WTC11 (cell line): Measurements from ENCODE around the gene HBG1. TPM values are rescaled to one million over a fixed set of nuclear protein-coding genes. Genes with fewer than 3 reads are reported as not detected.

ENCODE experiments used
- ATAC-seq: fragments of 200-7000 bp; cut with Tn5 transposase; 2 replicates; pipeline ENCODE4 v1.10.0; 2021; ENCODE audit warnings: mild to moderate bottlenecking, moderate library complexity
- CTCF ChIA-PET: fragments of 300-600 bp; sonication (Branson Sonifier 250); formaldehyde crosslinking; loops from one replicate; lab custom pipeline; 2021; ENCODE audit warnings: antibody characterized with exemption; lab: Charles Lee
- POLR2A ChIA-PET: fragments of 350-600 bp; sonication (Branson Sonifier 250); formaldehyde crosslinking; loops from one replicate; lab custom pipeline; 2021; ENCODE audit warnings: antibody characterized with exemption; lab: Charles Lee
- DNase-seq: peaks from one replicate; pipeline ENCODE4 v3.0.0; 2021; ENCODE audit warnings: low spot score
- H3K27ac Mint-ChIP-seq: 2 replicates; pipeline ENCODE4 v1.8.0; 2021; ENCODE audit warnings: mixed read lengths
- H3K27me3 Mint-ChIP-seq: 2 replicates; pipeline ENCODE4 v1.8.0; 2021; ENCODE audit warnings: low read depth, mild to moderate bottlenecking, moderate library complexity, mixed read lengths
- H3K36me3 Mint-ChIP-seq: 2 replicates; pipeline ENCODE4 v1.8.0; 2021; ENCODE audit warnings: mixed read lengths
- H3K4me1 Mint-ChIP-seq: 2 replicates; pipeline ENCODE4 v1.8.0; 2022; ENCODE audit warnings: mixed read lengths
- H3K4me3 Mint-ChIP-seq: 2 replicates; pipeline ENCODE4 v1.8.0; 2021; ENCODE audit warnings: mild to moderate bottlenecking, moderate library complexity, mixed read lengths
- H3K9me3 Mint-ChIP-seq: 2 replicates; pipeline ENCODE4 v1.8.0; 2021; ENCODE audit warnings: mixed read lengths
- CREB1 ChIP-seq: sonication (generic); formaldehyde crosslinking; IDR thresholded peaks from 2 replicates; pipeline ENCODE4 v1.8.0; 2023; ENCODE audit warnings: mild to moderate bottlenecking, missing genetic modification reagents
- EMX1 ChIP-seq: fragments of 250-450 bp; sonication (Bioruptor Pico); IDR thresholded peaks from 2 replicates; pipeline ENCODE4 v1.8.0; 2021; ENCODE audit warnings: mild to moderate bottlenecking
- ESRRA ChIP-seq: sonication (generic); formaldehyde crosslinking; IDR thresholded peaks from 2 replicates; pipeline ENCODE4 v1.8.1; 2022; ENCODE audit warnings: mild to moderate bottlenecking, missing genetic modification reagents, borderline replicate concordance
- GRHL2 ChIP-seq: fragments of 250-450 bp; sonication (Bioruptor Pico); IDR thresholded peaks from 2 replicates; pipeline ENCODE4 v1.8.0; 2022; ENCODE audit warnings: mild to moderate bottlenecking, moderate library complexity; ENCODE audit not compliant: insufficient replicate concordance, severe bottlenecking
- NFYB ChIP-seq: sonication (generic); formaldehyde crosslinking; conservative IDR thresholded peaks from 2 replicates; pipeline ENCODE4 v1.8.0; 2022; ENCODE audit warnings: low read depth, missing genetic modification reagents
- NR1H2 ChIP-seq: sonication (generic); formaldehyde crosslinking; IDR thresholded peaks from 2 replicates; pipeline ENCODE4 v1.9.0; 2021; ENCODE audit warnings: mild to moderate bottlenecking, moderate library complexity, missing genetic modification reagents
- SMAD4 ChIP-seq: sonication (generic); formaldehyde crosslinking; IDR thresholded peaks from 2 replicates; pipeline ENCODE4 v1.8.0; 2022; ENCODE audit warnings: mild to moderate bottlenecking, missing genetic modification reagents
- TEAD1 ChIP-seq: sonication (generic); formaldehyde crosslinking; IDR thresholded peaks from 2 replicates; pipeline ENCODE4 v1.8.0; 2022; ENCODE audit warnings: mild to moderate bottlenecking, missing genetic modification reagents
- TEAD4 ChIP-seq: sonication (generic); formaldehyde crosslinking; IDR thresholded peaks from 2 replicates; pipeline ENCODE4 v1.8.0; 2022; ENCODE audit warnings: mild to moderate bottlenecking, missing genetic modification reagents
- TP53 ChIP-seq: sonication (generic); formaldehyde crosslinking; IDR thresholded peaks from 2 replicates; pipeline ENCODE4 v1.8.1; 2023; ENCODE audit warnings: mild to moderate bottlenecking, missing genetic modification reagents
- ZNF263 ChIP-seq: sonication (generic); formaldehyde crosslinking; IDR thresholded peaks from 2 replicates; pipeline ENCODE4 v1.8.1; 2022; ENCODE audit warnings: low read depth, mild to moderate bottlenecking, moderate library complexity, missing genetic modification reagents
- ZNF396 ChIP-seq: fragments of 250-450 bp; sonication (Bioruptor Pico); IDR thresholded peaks from 2 replicates; pipeline ENCODE4 v1.8.0; 2021; ENCODE audit warnings: mild to moderate bottlenecking, moderate library complexity, borderline replicate concordance
- ZNF423 ChIP-seq: fragments of 250-450 bp; sonication (Bioruptor Pico); IDR thresholded peaks from 2 replicates; pipeline ENCODE4 v2.1.2; 2022; ENCODE audit warnings: mild to moderate bottlenecking, moderate library complexity
- total RNA-seq: library from RNA; stranded (reverse); gene quantifications from 3 replicates; pipeline ENCODE4 v1.2.3, GENCODE V29; 2021
- TF ChIP-seq, protein P1 (sequence below): fragments of 250-450 bp; sonication (Bioruptor Pico); IDR thresholded peaks from 2 replicates; pipeline ENCODE4 v1.8.0; 2021; ENCODE audit warnings: mild to moderate bottlenecking
- TF ChIP-seq, protein P2 (sequence below): fragments of 200-600 bp; IDR thresholded peaks from 2 replicates; pipeline ENCODE4 v1.8.0; 2022; ENCODE audit warnings: antibody characterized with exemption
- TF ChIP-seq, protein P3 (sequence below): sonication (generic); formaldehyde crosslinking; IDR thresholded peaks from 2 replicates; pipeline ENCODE4 v1.8.1; 2022; ENCODE audit warnings: low read depth, missing genetic modification reagents, borderline replicate concordance
- TF ChIP-seq, protein P4 (sequence below): sonication (generic); formaldehyde crosslinking; IDR thresholded peaks from 2 replicates; pipeline ENCODE4 v1.8.1; 2022; ENCODE audit warnings: mild to moderate bottlenecking, moderate library complexity, missing genetic modification reagents
- TF ChIP-seq, protein P5 (sequence below): sonication (generic); formaldehyde crosslinking; IDR thresholded peaks from 2 replicates; pipeline ENCODE4 v1.8.1; 2023; ENCODE audit warnings: mild to moderate bottlenecking, missing genetic modification reagents
- TF ChIP-seq, protein P6 (sequence below): fragments of 250-450 bp; sonication (Bioruptor Pico); IDR thresholded peaks from 2 replicates; pipeline ENCODE4 v1.9.0; 2021; ENCODE audit warnings: mild to moderate bottlenecking
- TF ChIP-seq, protein P7 (sequence below): sonication (generic); formaldehyde crosslinking; conservative IDR thresholded peaks from 2 replicates; pipeline ENCODE4 v1.8.1; 2022; ENCODE audit warnings: mild to moderate bottlenecking, missing genetic modification reagents

The HBG1 gene
- total RNA-seq, 1 experiment from 2014 or later: 3.4 TPM

DNA sequence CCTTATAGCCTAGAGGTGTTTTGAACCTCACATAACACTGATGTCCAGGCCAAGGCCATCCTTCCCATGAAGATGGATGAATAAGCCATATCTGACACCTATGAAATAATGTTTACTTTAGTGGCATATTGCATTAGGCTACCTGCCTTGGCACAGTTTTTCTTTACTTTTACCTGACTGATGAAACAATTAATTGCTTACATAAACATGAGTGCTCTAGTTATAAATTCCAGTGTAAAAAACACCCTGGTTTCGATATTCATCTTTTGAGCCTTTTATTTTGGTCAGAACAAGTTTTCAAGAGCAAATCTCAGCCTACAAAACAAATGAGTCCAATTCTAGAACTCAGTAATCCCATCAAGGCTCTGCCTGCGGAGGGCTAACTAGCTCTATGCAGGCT is 27.0 kb upstream of the HBG1 start:
- H3K4me3 Mint-ChIP-seq: no peak overlapping the region
- peaks cover 9% of the 10 kb centered on the region for H3K4me1 Mint-ChIP-seq
- ATAC-seq: no peak
- no peaks in the 10 kb centered on the region for H3K9me3 Mint-ChIP-seq
- H3K27ac Mint-ChIP-seq: no peak overlapping the region
- no peak for DNase-seq
- POLR2A ChIA-PET: interaction anchor here (0.6 kb wide), 1 partner anchor 88 kb away, joined by 6 read pairs; no protein-coding TSS in a partner anchor
- H3K27me3 Mint-ChIP-seq: no peaks in the 10 kb centered on the region
- TF ChIP-seq ESRRA (CRISPR knock-in tag) (no peak), ZNF263 (CRISPR knock-in tag) (no peak), ZNF396 (CRISPR knock-in tag) (no peak), EMX1 (CRISPR knock-in tag) (no peak), CREB1 (CRISPR knock-in tag) (no peak), TEAD4 (CRISPR knock-in tag) (no peak), TP53 (CRISPR knock-in tag) (no peak), TEAD1 (no peak), SMAD4 (no peak), GRHL2 (CRISPR knock-in tag) (no peak), NR1H2 (no peak), NFYB (no peak), ZNF423 (no peak)
- TF ChIP-seq, protein P1, sequence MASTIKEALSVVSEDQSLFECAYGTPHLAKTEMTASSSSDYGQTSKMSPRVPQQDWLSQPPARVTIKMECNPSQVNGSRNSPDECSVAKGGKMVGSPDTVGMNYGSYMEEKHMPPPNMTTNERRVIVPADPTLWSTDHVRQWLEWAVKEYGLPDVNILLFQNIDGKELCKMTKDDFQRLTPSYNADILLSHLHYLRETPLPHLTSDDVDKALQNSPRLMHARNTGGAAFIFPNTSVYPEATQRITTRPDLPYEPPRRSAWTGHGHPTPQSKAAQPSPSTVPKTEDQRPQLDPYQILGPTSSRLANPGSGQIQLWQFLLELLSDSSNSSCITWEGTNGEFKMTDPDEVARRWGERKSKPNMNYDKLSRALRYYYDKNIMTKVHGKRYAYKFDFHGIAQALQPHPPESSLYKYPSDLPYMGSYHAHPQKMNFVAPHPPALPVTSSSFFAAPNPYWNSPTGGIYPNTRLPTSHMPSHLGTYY (CRISPR knock-in tag): no peak
- TF ChIP-seq, protein P2, sequence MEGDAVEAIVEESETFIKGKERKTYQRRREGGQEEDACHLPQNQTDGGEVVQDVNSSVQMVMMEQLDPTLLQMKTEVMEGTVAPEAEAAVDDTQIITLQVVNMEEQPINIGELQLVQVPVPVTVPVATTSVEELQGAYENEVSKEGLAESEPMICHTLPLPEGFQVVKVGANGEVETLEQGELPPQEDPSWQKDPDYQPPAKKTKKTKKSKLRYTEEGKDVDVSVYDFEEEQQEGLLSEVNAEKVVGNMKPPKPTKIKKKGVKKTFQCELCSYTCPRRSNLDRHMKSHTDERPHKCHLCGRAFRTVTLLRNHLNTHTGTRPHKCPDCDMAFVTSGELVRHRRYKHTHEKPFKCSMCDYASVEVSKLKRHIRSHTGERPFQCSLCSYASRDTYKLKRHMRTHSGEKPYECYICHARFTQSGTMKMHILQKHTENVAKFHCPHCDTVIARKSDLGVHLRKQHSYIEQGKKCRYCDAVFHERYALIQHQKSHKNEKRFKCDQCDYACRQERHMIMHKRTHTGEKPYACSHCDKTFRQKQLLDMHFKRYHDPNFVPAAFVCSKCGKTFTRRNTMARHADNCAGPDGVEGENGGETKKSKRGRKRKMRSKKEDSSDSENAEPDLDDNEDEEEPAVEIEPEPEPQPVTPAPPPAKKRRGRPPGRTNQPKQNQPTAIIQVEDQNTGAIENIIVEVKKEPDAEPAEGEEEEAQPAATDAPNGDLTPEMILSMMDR: no peak
- TF ChIP-seq, protein P3, sequence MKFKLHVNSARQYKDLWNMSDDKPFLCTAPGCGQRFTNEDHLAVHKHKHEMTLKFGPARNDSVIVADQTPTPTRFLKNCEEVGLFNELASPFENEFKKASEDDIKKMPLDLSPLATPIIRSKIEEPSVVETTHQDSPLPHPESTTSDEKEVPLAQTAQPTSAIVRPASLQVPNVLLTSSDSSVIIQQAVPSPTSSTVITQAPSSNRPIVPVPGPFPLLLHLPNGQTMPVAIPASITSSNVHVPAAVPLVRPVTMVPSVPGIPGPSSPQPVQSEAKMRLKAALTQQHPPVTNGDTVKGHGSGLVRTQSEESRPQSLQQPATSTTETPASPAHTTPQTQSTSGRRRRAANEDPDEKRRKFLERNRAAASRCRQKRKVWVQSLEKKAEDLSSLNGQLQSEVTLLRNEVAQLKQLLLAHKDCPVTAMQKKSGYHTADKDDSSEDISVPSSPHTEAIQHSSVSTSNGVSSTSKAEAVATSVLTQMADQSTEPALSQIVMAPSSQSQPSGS (CRISPR knock-in tag): no peak
- TF ChIP-seq, protein P4, sequence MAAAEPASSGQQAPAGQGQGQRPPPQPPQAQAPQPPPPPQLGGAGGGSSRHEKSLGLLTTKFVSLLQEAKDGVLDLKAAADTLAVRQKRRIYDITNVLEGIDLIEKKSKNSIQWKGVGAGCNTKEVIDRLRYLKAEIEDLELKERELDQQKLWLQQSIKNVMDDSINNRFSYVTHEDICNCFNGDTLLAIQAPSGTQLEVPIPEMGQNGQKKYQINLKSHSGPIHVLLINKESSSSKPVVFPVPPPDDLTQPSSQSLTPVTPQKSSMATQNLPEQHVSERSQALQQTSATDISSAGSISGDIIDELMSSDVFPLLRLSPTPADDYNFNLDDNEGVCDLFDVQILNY: no peak
- TF ChIP-seq, protein P5, sequence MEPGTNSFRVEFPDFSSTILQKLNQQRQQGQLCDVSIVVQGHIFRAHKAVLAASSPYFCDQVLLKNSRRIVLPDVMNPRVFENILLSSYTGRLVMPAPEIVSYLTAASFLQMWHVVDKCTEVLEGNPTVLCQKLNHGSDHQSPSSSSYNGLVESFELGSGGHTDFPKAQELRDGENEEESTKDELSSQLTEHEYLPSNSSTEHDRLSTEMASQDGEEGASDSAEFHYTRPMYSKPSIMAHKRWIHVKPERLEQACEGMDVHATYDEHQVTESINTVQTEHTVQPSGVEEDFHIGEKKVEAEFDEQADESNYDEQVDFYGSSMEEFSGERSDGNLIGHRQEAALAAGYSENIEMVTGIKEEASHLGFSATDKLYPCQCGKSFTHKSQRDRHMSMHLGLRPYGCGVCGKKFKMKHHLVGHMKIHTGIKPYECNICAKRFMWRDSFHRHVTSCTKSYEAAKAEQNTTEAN (CRISPR knock-in tag): no peak
- TF ChIP-seq, protein P6, sequence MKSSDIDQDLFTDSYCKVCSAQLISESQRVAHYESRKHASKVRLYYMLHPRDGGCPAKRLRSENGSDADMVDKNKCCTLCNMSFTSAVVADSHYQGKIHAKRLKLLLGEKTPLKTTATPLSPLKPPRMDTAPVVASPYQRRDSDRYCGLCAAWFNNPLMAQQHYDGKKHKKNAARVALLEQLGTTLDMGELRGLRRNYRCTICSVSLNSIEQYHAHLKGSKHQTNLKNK (CRISPR knock-in tag): no peak
- TF ChIP-seq, protein P7, sequence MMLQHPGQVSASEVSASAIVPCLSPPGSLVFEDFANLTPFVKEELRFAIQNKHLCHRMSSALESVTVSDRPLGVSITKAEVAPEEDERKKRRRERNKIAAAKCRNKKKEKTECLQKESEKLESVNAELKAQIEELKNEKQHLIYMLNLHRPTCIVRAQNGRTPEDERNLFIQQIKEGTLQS (CRISPR knock-in tag): no peak
- CTCF ChIA-PET: interaction anchor here (0.7 kb wide), 1 partner anchor 15 kb away, joined by 3 read pairs; no protein-coding TSS in a partner anchor
- H3K36me3 Mint-ChIP-seq: no peaks in the 10 kb centered on the region
